ENCODE data around the gene ABCA6.
"Not testable (repeated sequence)": the region's sequence is repeated elsewhere in the genome, so short reads cannot be mapped to it uniquely, and the experiment has no call there.

ABCA6 gene

GRCh38 chr17:69142175-69142802, 594 bp upstream of the ABCA6 start:
- no peak for DNase-seq

- DNase-seq = no peak
Observed at GRCh38 chr17:69134112-69134511, 7.6 kb downstream of the ABCA6 start.

- no peak for DNase-seq
Observed at GRCh38 chr17:69130627-69131296, 10.9 kb downstream of the ABCA6 start.

- no peak for DNase-seq
Observed at GRCh38 chr17:69123626-69124025, 18.1 kb downstream of the ABCA6 start.

GRCh38 chr17:69122065-69122464, 19.6 kb downstream of the ABCA6 start:
- no peak for DNase-seq

GRCh38 chr17:69117855-69118784, 23.6 kb downstream of the ABCA6 start:
- no peak for DNase-seq

GRCh38 chr17:69111794-69112193, 29.9 kb downstream of the ABCA6 start:
- no peak for DNase-seq

- DNase-seq = no peak
Observed at GRCh38 chr17:69105907-69106730, 35.6 kb downstream of the ABCA6 start.

- no peak for DNase-seq
Observed at GRCh38 chr17:69103557-69104233, 38.0 kb downstream of the ABCA6 start.

GRCh38 chr17:69098625-69099024, 43.1 kb downstream of the ABCA6 start:
- no peak for DNase-seq

- no peak for DNase-seq
Observed at GRCh38 chr17:69096541-69096940, 45.2 kb downstream of the ABCA6 start.

GRCh38 chr17:69093995-69094394, 47.7 kb downstream of the ABCA6 start:
- DNase-seq = no peak

- no peak for DNase-seq
Observed at GRCh38 chr17:69093279-69093789, 48.4 kb downstream of the ABCA6 start.

- no peak for DNase-seq
Observed at GRCh38 chr17:69090365-69090764, 51.3 kb downstream of the ABCA6 start.

GRCh38 chr17:69088643-69089200, 53.0 kb downstream of the ABCA6 start:
- DNase-seq = no peak

- no peak for DNase-seq
Observed at GRCh38 chr17:69086641-69087040, 55.1 kb downstream of the ABCA6 start.

- no peak for DNase-seq
Observed at GRCh38 chr17:69084911-69085310, 56.8 kb downstream of the ABCA6 start.

GRCh38 chr17:69082696-69083095, 59.0 kb downstream of the ABCA6 start:
- no peak for DNase-seq

GRCh38 chr17:69078864-69079263, 62.8 kb downstream of the ABCA6 start:
- no peak for DNase-seq

- no peak for DNase-seq
Observed at GRCh38 chr17:69075823-69076222, 65.9 kb downstream of the ABCA6 start.

- not testable (repeated sequence) for DNase-seq
Observed at GRCh38 chr17:69073392-69073791, 68.3 kb downstream of the ABCA6 start.

All from NCI-H1694 treated with DMSO at 0.1 percent for 48 hours (cell line).